ENCODE data around the gene HDAC8.
"Not testable (repeated sequence)": the region's sequence is repeated elsewhere in the genome, so short reads cannot be mapped to it uniquely, and the experiment has no call there.

The HDAC8 gene

GRCh38 chrX:72532366-72532765, 40.3 kb downstream of the HDAC8 start:
- Histone ChIP-seq H3K4me1 (ENCODE audit: insufficient read depth, low read length) (no peaks in the 10 kb centered on the region), H3K9ac (ENCODE audit: low read depth, low read length) (no peak overlapping the region), H3K9me3 (ENCODE audit: insufficient read depth, low read depth, low read length) (no peaks in the 10 kb centered on the region), H3K27me3 (ENCODE audit: insufficient read depth, low read length) (no peaks in the 10 kb centered on the region), H3K4me3 (ENCODE audit: low read length) (no peak overlapping the region), H3K36me3 (ENCODE audit: insufficient read depth, low read length) (no peaks in the 10 kb centered on the region), H3K27ac (ENCODE audit: low read depth, low read length) (no peak overlapping the region)
- 92% methylated on average over 3 of the region's 3 CpGs for WGBS

DNA sequence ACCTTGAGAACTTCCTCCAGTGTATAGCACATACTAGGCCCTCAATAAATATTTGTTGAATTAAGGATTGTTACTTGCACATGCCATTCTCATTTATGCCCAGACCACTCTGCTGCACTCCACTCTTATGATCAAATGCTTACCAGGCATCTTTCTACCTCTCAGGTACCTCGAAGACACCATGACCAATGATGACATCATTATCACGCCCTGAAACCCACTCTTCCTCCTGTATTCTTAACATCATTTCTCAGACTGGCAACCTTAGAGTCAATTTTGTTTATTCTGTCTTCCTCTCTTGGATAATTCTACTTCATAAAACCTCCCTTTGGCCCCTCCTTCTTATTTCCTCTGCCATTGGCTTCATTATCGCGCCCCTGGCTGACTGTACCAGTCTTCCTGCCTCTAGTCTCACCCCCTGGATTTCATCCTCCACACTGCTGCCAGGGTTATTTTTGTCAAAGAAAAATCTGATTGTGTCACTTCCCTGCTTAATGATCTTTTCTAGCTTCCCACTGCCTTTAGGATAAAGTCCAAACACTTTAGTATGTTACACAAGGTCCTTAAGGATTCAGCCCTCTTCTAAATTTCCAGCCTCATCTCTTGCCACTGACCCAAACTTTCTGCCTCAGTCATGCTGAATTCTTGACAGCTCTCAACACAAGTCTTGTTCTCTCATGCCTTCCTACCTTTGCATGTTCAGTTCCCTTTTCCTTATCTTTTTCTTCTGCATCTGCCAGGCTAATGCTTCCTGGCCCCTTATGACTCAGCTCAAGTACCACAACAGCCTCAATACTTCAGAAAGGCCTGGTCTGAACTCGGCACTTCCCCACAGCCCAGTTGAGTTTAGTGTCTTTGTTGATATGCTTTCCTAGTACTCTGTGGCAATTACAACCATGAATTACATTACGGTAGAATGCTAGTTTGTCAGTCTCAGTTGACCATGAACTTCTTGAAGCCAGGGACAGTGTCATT, 45.8 kb downstream of the HDAC8 start:
- Histone ChIP-seq H3K4me1 (ENCODE audit: insufficient read depth, low read length) (no peaks in the 10 kb centered on the region), H3K9ac (ENCODE audit: low read depth, low read length) (no peak overlapping the region), H3K4me3 (ENCODE audit: low read length) (no peak overlapping the region), H3K27me3 (ENCODE audit: insufficient read depth, low read length) (no peaks in the 10 kb centered on the region), H3K9me3 (ENCODE audit: insufficient read depth, low read depth, low read length) (no peaks in the 10 kb centered on the region), H3K36me3 (ENCODE audit: insufficient read depth, low read length) (no peaks in the 10 kb centered on the region), H3K27ac (ENCODE audit: low read depth, low read length) (no peak overlapping the region)
- 93% methylated on average over 6 of the region's 6 CpGs for WGBS

- Histone ChIP-seq H3K4me3 (ENCODE audit: low read length) (no peak overlapping the region), H3K27ac (ENCODE audit: low read depth, low read length) (no peak overlapping the region), H3K4me1 (ENCODE audit: insufficient read depth, low read length) (no peaks in the 10 kb centered on the region), H3K27me3 (ENCODE audit: insufficient read depth, low read length) (no peaks in the 10 kb centered on the region), H3K36me3 (ENCODE audit: insufficient read depth, low read length) (no peaks in the 10 kb centered on the region), H3K9me3 (ENCODE audit: insufficient read depth, low read depth, low read length) (no peaks in the 10 kb centered on the region), H3K9ac (ENCODE audit: low read depth, low read length) (no peak overlapping the region)
Measured at GRCh38 chrX:72498782-72499181, 73.9 kb downstream of the HDAC8 start.

DNA sequence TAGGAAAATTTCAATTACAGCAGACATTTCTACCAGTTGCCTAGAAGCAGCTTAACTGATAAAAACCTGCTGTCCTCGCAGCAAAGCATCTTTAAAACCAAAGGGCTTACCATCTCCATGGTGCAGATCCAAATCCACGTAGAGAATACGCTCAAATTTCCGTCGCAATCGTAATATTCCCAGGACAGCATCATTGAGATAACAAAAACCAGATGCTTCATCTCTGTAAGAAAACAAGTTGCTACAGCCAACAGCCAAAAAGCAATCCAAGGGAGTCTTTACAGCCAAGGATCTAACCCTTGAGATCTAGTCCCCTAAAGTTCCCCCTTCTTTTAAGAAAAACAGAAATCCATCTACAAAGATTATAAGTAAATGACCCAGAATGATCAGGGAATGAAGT, 77.6 kb downstream of the HDAC8 start:
- H3K27ac ChIP-seq (ENCODE audit: low read depth, low read length), result no peak overlapping the region
- 94% methylated on average over 6 of the region's 6 CpGs for WGBS
- H3K27me3 ChIP-seq (ENCODE audit: insufficient read depth, low read length), result no peaks in the 10 kb centered on the region
- H3K4me1 ChIP-seq (ENCODE audit: insufficient read depth, low read length), result no peaks in the 10 kb centered on the region
- H3K36me3 ChIP-seq (ENCODE audit: insufficient read depth, low read length), result no peaks in the 10 kb centered on the region; the same call in 1 of the 2 replicates
- H3K9ac ChIP-seq (ENCODE audit: low read depth, low read length), result no peak overlapping the region
- H3K4me3 ChIP-seq (ENCODE audit: low read length), result no peak overlapping the region
- H3K9me3 ChIP-seq (ENCODE audit: insufficient read depth, low read depth, low read length), result no peaks in the 10 kb centered on the region

- Histone ChIP-seq H3K27me3 (ENCODE audit: insufficient read depth, low read length) (no peaks in the 10 kb centered on the region), H3K4me1 (ENCODE audit: insufficient read depth, low read length) (no peaks in the 10 kb centered on the region), H3K27ac (ENCODE audit: low read depth, low read length) (no peak overlapping the region), H3K36me3 (ENCODE audit: insufficient read depth, low read length) (peaks cover 6% of the 10 kb centered on the region), H3K4me3 (ENCODE audit: low read length) (no peak overlapping the region), H3K9ac (ENCODE audit: low read depth, low read length) (no peak overlapping the region), H3K9me3 (ENCODE audit: insufficient read depth, low read depth, low read length) (no peaks in the 10 kb centered on the region)
- no CpG with 5 or more reads among the region's 1 CpG for WGBS
Measured at GRCh38 chrX:72492499-72492898, 80.1 kb downstream of the HDAC8 start.

- 100% methylated on average over 4 of the region's 6 CpGs for WGBS
- H3K36me3 ChIP-seq (ENCODE audit: insufficient read depth, low read length); H3K9ac ChIP-seq (ENCODE audit: low read depth, low read length); H3K27me3 ChIP-seq (ENCODE audit: insufficient read depth, low read length); H3K4me3 ChIP-seq (ENCODE audit: low read length); H3K27ac ChIP-seq (ENCODE audit: low read depth, low read length); H3K9me3 ChIP-seq (ENCODE audit: insufficient read depth, low read depth, low read length); H3K4me1 ChIP-seq (ENCODE audit: insufficient read depth, low read length): not testable (repeated sequence)
Measured at GRCh38 chrX:72490221-72490620, 82.4 kb downstream of the HDAC8 start.

- H3K27ac ChIP-seq (ENCODE audit: low read depth, low read length), result no peak overlapping the region
- H3K4me3 ChIP-seq (ENCODE audit: low read length), result no peak overlapping the region
- H3K9me3 ChIP-seq (ENCODE audit: insufficient read depth, low read depth, low read length), result no peaks in the 10 kb centered on the region
- WGBS, result 57% methylated on average over 1 of the region's 1 CpG
- peaks cover 17% of the 10 kb centered on the region for H3K36me3 ChIP-seq (ENCODE audit: insufficient read depth, low read length)
- no peaks in the 10 kb centered on the region for H3K27me3 ChIP-seq (ENCODE audit: insufficient read depth, low read length)
- no peak overlapping the region for H3K9ac ChIP-seq (ENCODE audit: low read depth, low read length)
- no peaks in the 10 kb centered on the region for H3K4me1 ChIP-seq (ENCODE audit: insufficient read depth, low read length)
Measured at GRCh38 chrX:72487661-72488060, 85.0 kb downstream of the HDAC8 start.

DNA sequence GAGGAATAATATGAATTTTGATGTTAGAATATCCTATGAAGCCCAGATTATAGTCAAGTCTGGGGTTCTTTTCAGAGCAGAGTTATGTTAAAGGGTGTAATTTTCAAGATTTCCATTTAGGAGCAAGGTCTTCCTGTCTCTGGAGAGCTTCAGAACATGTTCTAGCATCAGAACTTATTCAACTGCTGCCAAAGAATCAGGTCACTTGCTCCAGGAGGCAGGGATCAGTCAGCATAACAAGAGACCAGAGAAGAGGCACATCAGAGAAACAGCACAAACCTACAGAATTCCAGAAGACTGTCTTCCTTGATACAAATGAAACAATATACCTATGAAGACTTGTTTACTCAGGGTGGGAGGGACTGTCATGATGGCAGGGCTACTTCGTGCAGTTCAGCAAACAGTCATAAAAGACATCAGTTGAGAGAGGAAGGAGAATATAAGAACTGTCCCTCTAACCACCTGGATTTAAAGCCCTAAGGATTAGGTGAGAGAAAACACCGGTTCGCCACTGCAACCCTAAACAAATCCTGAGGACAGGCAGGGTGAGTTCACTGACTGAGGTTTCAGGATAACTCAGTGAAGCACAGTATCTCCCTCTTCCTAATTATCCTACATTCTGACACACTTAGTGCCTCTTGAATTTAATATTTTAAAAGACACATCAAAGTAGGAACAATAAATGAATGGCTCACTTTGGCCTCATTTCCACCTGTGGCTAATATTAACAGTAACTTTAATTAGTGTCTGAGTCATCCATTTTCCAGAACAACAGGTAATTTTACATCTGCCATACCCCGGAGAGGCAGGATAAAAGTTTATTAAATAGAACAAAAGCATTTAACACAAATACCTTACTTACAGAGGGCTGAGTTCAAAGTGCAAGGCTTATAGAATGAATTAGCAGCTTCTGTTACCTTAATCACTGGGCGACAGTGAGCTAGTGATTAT, 93.0 kb downstream of the HDAC8 start:
- Histone ChIP-seq H3K9ac (ENCODE audit: low read depth, low read length) (no peak overlapping the region), H3K4me3 (ENCODE audit: low read length) (no peak overlapping the region), H3K4me1 (ENCODE audit: insufficient read depth, low read length) (peaks cover 34% of the 10 kb centered on the region; the same call in 1 of the 2 replicates), H3K27me3 (ENCODE audit: insufficient read depth, low read length) (no peaks in the 10 kb centered on the region), H3K9me3 (ENCODE audit: insufficient read depth, low read depth, low read length) (no peaks in the 10 kb centered on the region), H3K36me3 (ENCODE audit: insufficient read depth, low read length) (peaks cover 9% of the 10 kb centered on the region; the same call in 1 of the 2 replicates), H3K27ac (ENCODE audit: low read depth, low read length) (no peak overlapping the region)
- WGBS, result 72% methylated on average over 3 of the region's 5 CpGs

DNA sequence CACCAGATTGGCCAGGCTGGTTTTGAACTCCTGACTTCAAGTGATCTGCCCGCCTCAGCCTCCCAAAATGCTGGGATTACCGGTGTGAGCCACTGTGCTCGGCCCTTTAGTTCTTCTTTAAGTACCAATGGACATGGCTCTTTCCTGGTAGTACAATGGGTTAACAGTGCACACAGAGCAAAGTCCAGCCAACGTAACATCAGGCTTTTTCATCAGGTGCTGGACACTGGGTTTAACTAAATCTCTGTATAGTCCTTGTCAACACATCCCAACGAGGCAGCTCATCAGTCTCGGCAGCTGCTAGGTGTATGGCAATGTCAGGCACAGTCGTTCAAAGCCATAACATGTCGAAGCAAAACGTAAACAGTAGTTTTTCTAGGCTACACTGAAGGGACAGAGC, 93.8 kb downstream of the HDAC8 start:
- Histone ChIP-seq H3K9ac (ENCODE audit: low read depth, low read length) (no peak overlapping the region), H3K9me3 (ENCODE audit: insufficient read depth, low read depth, low read length) (no peaks in the 10 kb centered on the region), H3K36me3 (ENCODE audit: insufficient read depth, low read length) (peaks cover 8% of the 10 kb centered on the region; the same call in 1 of the 2 replicates), H3K4me1 (ENCODE audit: insufficient read depth, low read length) (peaks cover 34% of the 10 kb centered on the region; the same call in 1 of the 2 replicates), H3K27ac (ENCODE audit: low read depth, low read length) (no peak overlapping the region), H3K27me3 (ENCODE audit: insufficient read depth, low read length) (no peaks in the 10 kb centered on the region), H3K4me3 (ENCODE audit: low read length) (no peak overlapping the region)
- 94% methylated on average over 9 of the region's 9 CpGs for WGBS

GRCh38 chrX:72478351-72478750, 94.3 kb downstream of the HDAC8 start:
- WGBS, result 89% methylated on average over 8 of the region's 8 CpGs
- no peak overlapping the region for H3K27ac ChIP-seq (ENCODE audit: low read depth, low read length)
- no peaks in the 10 kb centered on the region for H3K27me3 ChIP-seq (ENCODE audit: insufficient read depth, low read length)
- H3K36me3 ChIP-seq (ENCODE audit: insufficient read depth, low read length), result peaks cover 7% of the 10 kb centered on the region; the same call in 1 of the 2 replicates
- peaks cover 34% of the 10 kb centered on the region; the same call in 1 of the 2 replicates for H3K4me1 ChIP-seq (ENCODE audit: insufficient read depth, low read length)
- no peak overlapping the region for H3K9ac ChIP-seq (ENCODE audit: low read depth, low read length)
- no peak overlapping the region for H3K4me3 ChIP-seq (ENCODE audit: low read length)
- no peaks in the 10 kb centered on the region for H3K9me3 ChIP-seq (ENCODE audit: insufficient read depth, low read depth, low read length)

DNA sequence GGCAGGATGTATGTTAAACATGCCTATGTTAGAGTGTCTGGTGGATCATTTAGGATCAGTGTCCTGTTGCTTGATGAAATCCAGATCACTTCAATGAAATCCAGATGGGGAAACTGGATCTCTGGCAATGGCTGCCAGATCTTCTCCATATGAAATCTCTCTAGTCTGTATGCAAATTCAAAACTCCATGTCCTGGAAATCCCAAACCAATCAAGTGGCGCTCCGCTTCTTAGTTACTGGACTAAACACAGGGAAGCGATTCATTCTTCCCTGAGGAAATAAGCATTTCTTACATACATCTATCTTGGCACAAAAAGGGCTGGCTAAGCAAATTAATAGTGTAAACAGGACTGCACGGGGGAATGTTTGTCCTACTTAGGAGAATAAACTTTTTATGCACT, 94.9 kb downstream of the HDAC8 start:
- H3K27me3 ChIP-seq (ENCODE audit: insufficient read depth, low read length), result no peaks in the 10 kb centered on the region
- H3K4me3 ChIP-seq (ENCODE audit: low read length), result no peak overlapping the region
- peaks cover 34% of the 10 kb centered on the region; the same call in 1 of the 2 replicates for H3K4me1 ChIP-seq (ENCODE audit: insufficient read depth, low read length)
- WGBS, result 89% methylated on average over 3 of the region's 4 CpGs
- H3K9me3 ChIP-seq (ENCODE audit: insufficient read depth, low read depth, low read length), result no peaks in the 10 kb centered on the region
- peaks cover 1% of the 10 kb centered on the region; the same call in 1 of the 2 replicates for H3K36me3 ChIP-seq (ENCODE audit: insufficient read depth, low read length)
- no peak overlapping the region for H3K27ac ChIP-seq (ENCODE audit: low read depth, low read length)
- H3K9ac ChIP-seq (ENCODE audit: low read depth, low read length), result no peak overlapping the region

Measured in HUES64 (cell line).